Thymus (tissue), 11 donors: ENCODE results near the gene SMDT1. TPM values are rescaled to one million over a fixed set of nuclear protein-coding genes. Genes with fewer than 3 reads are reported as not detected.
"Not testable (repeated sequence)": the region's sequence is repeated elsewhere in the genome, so short reads cannot be mapped to it uniquely, and the experiment has no call there.

Experiments
- DNase-seq, 9 donors: peaks; one replicate each; pipeline ENCODE4 v3.0.0-alpha.2; 2013; ENCODE audit warnings: low spot score in 9 of 9, low read depth in 6 of 9, missing footprints in 1 of 9
- H3K27ac ChIP-seq, 2 donors: one replicate each; pipeline ENCODE4 v1.5.1; 2013; ENCODE audit warnings: control low read depth in 1 of 2, low read depth in 1 of 2, low read length in 1 of 2, mild to moderate bottlenecking in 1 of 2, moderate library complexity in 1 of 2
- H3K27me3 ChIP-seq, 2 donors: one replicate each; pipeline ENCODE4 v1.5.1; 2013; ENCODE audit warnings: low read length in 1 of 2; ENCODE audit not compliant: control insufficient read depth in 2 of 2, insufficient read depth in 1 of 2
- H3K36me3 ChIP-seq, 2 donors: one replicate each; pipeline ENCODE4 v1.5.1; 2013; ENCODE audit warnings: low read length in 1 of 2, mild to moderate bottlenecking in 1 of 2, moderate library complexity in 1 of 2; ENCODE audit not compliant: control insufficient read depth in 2 of 2, insufficient read depth in 2 of 2
- H3K4me1 ChIP-seq, 2 donors: one replicate each; pipeline ENCODE4 v1.5.1; 2013; ENCODE audit warnings: low read length in 2 of 2; ENCODE audit not compliant: control insufficient read depth in 2 of 2, insufficient read depth in 2 of 2
- H3K4me3 ChIP-seq, 2 donors: one replicate each; pipeline ENCODE4 v1.5.1; 2013; ENCODE audit warnings: low read length in 2 of 2, control low read depth in 1 of 2, mild to moderate bottlenecking in 1 of 2
- H3K9me3 ChIP-seq, 2 donors: one replicate each; pipeline ENCODE4 v1.5.1; 2013; ENCODE audit warnings: low read length in 1 of 2, mild to moderate bottlenecking in 1 of 2; ENCODE audit not compliant: control insufficient read depth in 2 of 2, insufficient read depth in 1 of 2
- WGBS: extraction: QIAGEN DNeasy Blood & Tissue Kit; methylation state at CpG from one replicate; pipeline ENCODE4 v1.1.7; 2013; 5-methylcytosine and 5-hydroxymethylcytosine counted together
- polyA plus RNA-seq: library from polyadenylated mRNA; stranded (reverse); fragments of 200-250 nt; gene quantifications from one replicate; pipeline ENCODE4 v1.2.3, GENCODE V29; 2013
- total RNA-seq: library from RNA; stranded (reverse); fragments of 120-200 nt; gene quantifications from one replicate; pipeline ENCODE4 v1.2.4, GENCODE V29; 2013
- donor health status: healthy.

SMDT1 gene
- total and polyA plus RNA-seq, 2 donors: 18.7 to 78.8 TPM

GRCh38 chr22:42116848-42117424 lies 37.4 kb downstream of the SMDT1 start:
- peaks cover 7 to 21% of the 10 kb centered on the region in 2 donors for H3K4me1 ChIP-seq
- H3K4me3 ChIP-seq: no peak overlapping the region
- DNase-seq: no peak
- H3K36me3 ChIP-seq: no peaks in the 10 kb centered on the region
- peaks cover 2 to 20% of the 10 kb centered on the region in 2 donors for H3K9me3 ChIP-seq
- 98% methylated on average over 4 of the region's 4 CpGs for WGBS
- no peak overlapping the region for H3K27ac ChIP-seq
- no peaks in the 10 kb centered on the region for H3K27me3 ChIP-seq

- DNase-seq: peak; percentile 24 to 84 (median 56)
- WGBS: 7% methylated on average over 15 of the region's 15 CpGs
- Histone ChIP-seq H3K4me1 (peaks cover 7 to 21% of the 10 kb centered on the region in 2 donors), H3K9me3 (peaks cover 1 to 11% of the 10 kb centered on the region in 2 donors), H3K4me3 (peak overlapping the region in 1 of 2 donors; percentile 17), H3K27ac (peak overlapping the region; percentile 0 to 42)
- H3K36me3 ChIP-seq, H3K27me3 ChIP-seq: not testable (repeated sequence)
Observed at GRCh38 chr22:42120231-42121021, 40.9 kb downstream of the SMDT1 start.

GRCh38 chr22:42123529-42123928 lies 44.0 kb downstream of the SMDT1 start:
- DNase-seq, H3K9me3 ChIP-seq, H3K4me3 ChIP-seq, H3K36me3 ChIP-seq, H3K27ac ChIP-seq, H3K27me3 ChIP-seq: not testable (repeated sequence)
- H3K4me1 ChIP-seq: peaks cover 7 to 21% of the 10 kb centered on the region in 2 donors
- no CpG with 5 or more reads among the region's 4 CpGs for WGBS

GRCh38 chr22:42127606-42128005 lies 48.1 kb downstream of the SMDT1 start:
- WGBS: 91% methylated on average over 16 of the region's 16 CpGs
- H3K4me1 ChIP-seq: no peaks in the 10 kb centered on the region
- peaks cover 0 to 4% of the 10 kb centered on the region in 2 donors for H3K9me3 ChIP-seq

GRCh38 chr22:42128007-42128406 lies 48.5 kb downstream of the SMDT1 start:
- 96% methylated on average over 13 of the region's 13 CpGs for WGBS
- not testable (repeated sequence) for H3K4me1 ChIP-seq, H3K27me3 ChIP-seq, H3K4me3 ChIP-seq, DNase-seq, H3K27ac ChIP-seq, H3K36me3 ChIP-seq, H3K9me3 ChIP-seq

More at GRCh38 chr22:42127606-42128005, 48.1 kb downstream of the SMDT1 start:
- Histone ChIP-seq H3K27me3 (no peaks in the 10 kb centered on the region), H3K36me3 (peaks cover 0 to 4% of the 10 kb centered on the region in 2 donors), H3K27ac (no peak overlapping the region), H3K4me3 (no peak overlapping the region)
- DNase-seq: no peak

GRCh38 chr22:42128776-42129694 lies 49.5 kb downstream of the SMDT1 start:
- WGBS: 80% methylated on average over 65 of the region's 65 CpGs
- not testable (repeated sequence) for H3K27ac ChIP-seq, H3K27me3 ChIP-seq, H3K36me3 ChIP-seq, DNase-seq, H3K9me3 ChIP-seq, H3K4me1 ChIP-seq, H3K4me3 ChIP-seq

- not testable (repeated sequence) for H3K4me1 ChIP-seq, H3K27ac ChIP-seq, H3K4me3 ChIP-seq, H3K27me3 ChIP-seq, H3K9me3 ChIP-seq, DNase-seq, H3K36me3 ChIP-seq
- 0% methylated on average over 1 of the region's 7 CpGs for WGBS
Observed at GRCh38 chr22:42130182-42130581, 50.7 kb downstream of the SMDT1 start.

- H3K36me3 ChIP-seq, H3K27me3 ChIP-seq, H3K27ac ChIP-seq, DNase-seq, H3K9me3 ChIP-seq, H3K4me3 ChIP-seq, H3K4me1 ChIP-seq: not testable (repeated sequence)
- WGBS: 94% methylated on average over 13 of the region's 14 CpGs
Observed at GRCh38 chr22:42130639-42131431, 51.3 kb downstream of the SMDT1 start, which contains the start of gene CYP2D6. TSS of gene CYP2D6 (minus strand) at chr22:42130810. CDS start at chr22:42130791, 19 bp downstream.
